H9 (cell line): ENCODE data around the gene PDE7B. TPM values are rescaled to one million over a fixed set of nuclear protein-coding genes. Genes with fewer than 3 reads are reported as not detected.

Experiments
- DNase-seq: peaks from one replicate; pipeline ENCODE4 v3.0.0-alpha.2; 2017
- H2AFZ ChIP-seq: one replicate; pipeline ENCODE4 v1.6.1; 2013; ENCODE audit warnings: mild to moderate bottlenecking, low read length, control low read depth, moderate library complexity
- H2AK5ac ChIP-seq: 2 replicates; pipeline ENCODE4 v1.6.1; 2013; ENCODE audit warnings: low read length, control low read depth, mixed read lengths; ENCODE audit not compliant: insufficient read length
- H2BK120ac ChIP-seq: one replicate; pipeline ENCODE4 v1.6.1; 2013; ENCODE audit warnings: low read depth, mild to moderate bottlenecking, low read length, control low read depth, inconsistent platforms; ENCODE audit not compliant: poor library complexity, severe bottlenecking
- H2BK12ac ChIP-seq: 2 replicates; pipeline ENCODE4 v1.6.1; 2013; ENCODE audit warnings: low read length, control low read depth, mixed read lengths, low read depth; ENCODE audit not compliant: insufficient read length
- H2BK15ac ChIP-seq: 2 replicates; pipeline ENCODE4 v1.6.1; 2013; ENCODE audit warnings: low read depth, low read length, control low read depth
- H2BK20ac ChIP-seq: one replicate; pipeline ENCODE4 v1.6.1; 2013; ENCODE audit warnings: low read depth, mild to moderate bottlenecking, low read length, control low read depth, inconsistent platforms; ENCODE audit not compliant: poor library complexity, severe bottlenecking
- H2BK5ac ChIP-seq: 2 replicates; pipeline ENCODE4 v1.6.1; 2013; ENCODE audit warnings: low read length, control low read depth, mixed read lengths; ENCODE audit not compliant: insufficient read length
- H3K14ac ChIP-seq: 2 replicates; pipeline ENCODE4 v1.6.1; 2013; ENCODE audit warnings: low read length, control low read depth; ENCODE audit not compliant: insufficient read depth
- H3K18ac ChIP-seq: 2 replicates; pipeline ENCODE4 v1.6.1; 2013; ENCODE audit warnings: low read depth, mild to moderate bottlenecking, mixed read lengths, low read length, control low read depth; ENCODE audit not compliant: insufficient read length
- H3K23ac ChIP-seq: 2 replicates; pipeline ENCODE4 v1.6.1; 2013; ENCODE audit warnings: low read length, control low read depth, mixed read lengths, low read depth; ENCODE audit not compliant: insufficient read length
- H3K23me2 ChIP-seq: 2 replicates; pipeline ENCODE4 v1.6.1; 2013; ENCODE audit warnings: low read depth, mild to moderate bottlenecking, mixed read lengths, low read length, control low read depth; ENCODE audit not compliant: insufficient read length, poor library complexity, severe bottlenecking
- H3K27ac ChIP-seq: 2 replicates; pipeline ENCODE4 v1.5.1; 2013; ENCODE audit warnings: low read length, control low read depth, mixed read lengths, low read depth; ENCODE audit not compliant: insufficient read length
- H3K27me3 ChIP-seq: 2 replicates; pipeline ENCODE4 v1.6.1; 2013; ENCODE audit warnings: low read length, control low read depth, inconsistent platforms; ENCODE audit not compliant: insufficient read depth
- H3K4ac ChIP-seq: 2 replicates; pipeline ENCODE4 v1.6.1; 2013; ENCODE audit warnings: low read depth, mild to moderate bottlenecking, control low read depth, inconsistent platforms, low read length, moderate library complexity
- H3K4me1 ChIP-seq: 2 replicates; pipeline ENCODE4 v1.6.1; 2013; ENCODE audit warnings: low read length, control low read depth, inconsistent platforms; ENCODE audit not compliant: insufficient read depth
- H3K4me2 ChIP-seq: 2 replicates; pipeline ENCODE4 v1.6.1; 2013; ENCODE audit warnings: low read length, control low read depth, mixed read lengths; ENCODE audit not compliant: insufficient read length, insufficient read depth
- H3K56ac ChIP-seq: 2 replicates; pipeline ENCODE4 v1.6.1; 2013; ENCODE audit warnings: low read depth, mild to moderate bottlenecking, mixed read lengths, low read length, control low read depth; ENCODE audit not compliant: insufficient read length
- H3K79me1 ChIP-seq: 2 replicates; pipeline ENCODE4 v1.6.1; 2013; ENCODE audit warnings: low read depth, mild to moderate bottlenecking, moderate library complexity, low read length, control low read depth, inconsistent platforms; ENCODE audit not compliant: insufficient read depth, poor library complexity, severe bottlenecking
- H3K79me2 ChIP-seq: 2 replicates; pipeline ENCODE4 v1.6.1; 2013; ENCODE audit warnings: low read length, control low read depth, inconsistent platforms; ENCODE audit not compliant: insufficient read depth
- H3K9ac ChIP-seq: 2 replicates; pipeline ENCODE4 v1.6.1; 2013; ENCODE audit warnings: low read length, control low read depth, mixed read lengths; ENCODE audit not compliant: insufficient read length; ENCODE audit errors: extremely low read depth
- H3K9me3 ChIP-seq: one replicate; pipeline ENCODE4 v1.6.1; 2013; ENCODE audit warnings: low read depth, low read length, inconsistent platforms; ENCODE audit not compliant: control insufficient read depth
- H3T11ph ChIP-seq: one replicate; pipeline ENCODE4 v1.6.1; 2013; ENCODE audit warnings: mild to moderate bottlenecking, low read length, control low read depth, inconsistent platforms
- H4K20me1 ChIP-seq: one replicate; pipeline ENCODE4 v1.6.1; 2013; ENCODE audit not compliant: control insufficient read depth, insufficient read length, insufficient read depth
- H4K5ac ChIP-seq: 2 replicates; pipeline ENCODE4 v1.6.1; 2013; ENCODE audit warnings: low read depth, mild to moderate bottlenecking, mixed read lengths, low read length, control low read depth; ENCODE audit not compliant: insufficient read length
- H4K8ac ChIP-seq: replicated peaks from 2 replicates; pipeline ENCODE4 v1.6.1; 2013; ENCODE audit warnings: low read length, control low read depth, mixed read lengths, low read depth; ENCODE audit not compliant: insufficient read length
- H4K91ac ChIP-seq: 2 replicates; pipeline ENCODE4 v1.6.1; 2013; ENCODE audit warnings: low read depth, mild to moderate bottlenecking, moderate library complexity, mixed read lengths, low read length, control low read depth; ENCODE audit not compliant: insufficient read length
- H3K27ac Mint-ChIP-seq, 3 experiments: 2 replicates in 2 of 3; 3 replicates in 1 of 3; pipeline ENCODE4 v1.8.0; 2020 to 2021; ENCODE audit warnings: mixed read lengths in 3 of 3, mild to moderate bottlenecking in 1 of 3, moderate library complexity in 1 of 3
- H3K27me3 Mint-ChIP-seq: 2 replicates; pipeline ENCODE4 v1.8.0; 2021; ENCODE audit warnings: low read depth, mild to moderate bottlenecking, moderate library complexity, mixed read lengths
- H3K36me3 Mint-ChIP-seq, 3 experiments: 2 replicates in 2 of 3; 3 replicates in 1 of 3; pipeline ENCODE4 v1.8.0; 2020 to 2021; ENCODE audit warnings: low read depth in 3 of 3, mixed read lengths in 3 of 3; ENCODE audit not compliant: insufficient read depth in 1 of 3
- H3K4me1 Mint-ChIP-seq, 2 experiments: 2 replicates each; pipeline ENCODE4 v1.8.0; 2020; ENCODE audit warnings: mixed read lengths in 2 of 2
- H3K4me3 Mint-ChIP-seq, 2 experiments: 2 replicates in 1 of 2; 3 replicates in 1 of 2; pipeline ENCODE4 v1.8.0; 2020 to 2021; ENCODE audit warnings: mild to moderate bottlenecking in 2 of 2, mixed read lengths in 2 of 2, moderate library complexity in 1 of 2
- H3K9me3 Mint-ChIP-seq, 2 experiments: 2 replicates in 1 of 2; 3 replicates in 1 of 2; pipeline ENCODE4 v1.8.0; 2020; ENCODE audit warnings: mild to moderate bottlenecking in 2 of 2, mixed read lengths in 2 of 2, moderate library complexity in 1 of 2
- WGBS: extraction: QIAGEN DNeasy Blood & Tissue Kit; methylation state at CpG from one replicate; pipeline ENCODE4 v1.1.7; 2013; ENCODE audit warnings: missing lambda C conversion rate, low lambda C conversion rate, mixed read lengths; ENCODE audit not compliant: insufficient read length; ENCODE audit errors: extremely low coverage; 5-methylcytosine and 5-hydroxymethylcytosine counted together
- total RNA-seq: library from RNA; stranded (reverse); gene quantifications from 2 replicates; pipeline ENCODE4 v1.2.1, GENCODE V29; 2021
- TF ChIP-seq, protein P1 (sequence below): fragments of 200-600 bp; sonication (generic); conservative IDR thresholded peaks from 3 replicates; pipeline ENCODE4 v1.8.0; 2021; ENCODE audit warnings: antibody characterized with exemption, mild to moderate bottlenecking

PDE7B gene
- total RNA-seq, 1 experiment from 2014 or later: not detected

GRCh38 chr6:135820340-135820739 lies 31.2 kb upstream of the PDE7B start:
- no peak overlapping the region for H3K18ac ChIP-seq
- no peak overlapping the region for H4K91ac ChIP-seq
- peaks cover 0 to 4% (median 0%) of the 10 kb centered on the region in 3 experiments; a peak in 2 of 7 replicates for H3K36me3 Mint-ChIP-seq
- no peaks in the 10 kb centered on the region for H4K20me1 ChIP-seq
- H2BK12ac ChIP-seq: no peak overlapping the region
- no peaks in the 10 kb centered on the region; the same call in 1 of the 2 replicates for H3K4me1 ChIP-seq
- no peaks in the 10 kb centered on the region for H3K23me2 ChIP-seq
- WGBS: no CpG with 5 or more reads among the region's 6 CpGs
- no peak overlapping the region for H3K56ac ChIP-seq
- no peak overlapping the region for H3K23ac ChIP-seq
- no peak overlapping the region for H2BK5ac ChIP-seq
- H3K9ac ChIP-seq: no peak overlapping the region
- no peak overlapping the region for H2BK120ac ChIP-seq
- H4K8ac ChIP-seq: no peak overlapping the region
- no peak overlapping the region; a peak in 1 of 7 replicates for H3K27ac Mint-ChIP-seq
- H3K27ac ChIP-seq: no peak overlapping the region
- H3T11ph ChIP-seq: no peak overlapping the region
- H3K4me3 Mint-ChIP-seq: no peak overlapping the region
- no peak overlapping the region for H2BK15ac ChIP-seq
- H2BK20ac ChIP-seq: no peak overlapping the region
- no peak overlapping the region for H3K14ac ChIP-seq
- H3K9me3 Mint-ChIP-seq: peaks cover 0 to 3% of the 10 kb centered on the region in 2 experiments; a peak in 1 of 5 replicates
- peaks cover 8 to 12% of the 10 kb centered on the region in 2 experiments for H3K4me1 Mint-ChIP-seq
- no peaks in the 10 kb centered on the region for H3K79me1 ChIP-seq
- no peaks in the 10 kb centered on the region for H3K9me3 ChIP-seq
- no peak overlapping the region for H3K4me2 ChIP-seq
- H3K27me3 Mint-ChIP-seq: no peaks in the 10 kb centered on the region
- no peak for DNase-seq
- H3K27me3 ChIP-seq: no peaks in the 10 kb centered on the region
- TF ChIP-seq, protein P1, sequence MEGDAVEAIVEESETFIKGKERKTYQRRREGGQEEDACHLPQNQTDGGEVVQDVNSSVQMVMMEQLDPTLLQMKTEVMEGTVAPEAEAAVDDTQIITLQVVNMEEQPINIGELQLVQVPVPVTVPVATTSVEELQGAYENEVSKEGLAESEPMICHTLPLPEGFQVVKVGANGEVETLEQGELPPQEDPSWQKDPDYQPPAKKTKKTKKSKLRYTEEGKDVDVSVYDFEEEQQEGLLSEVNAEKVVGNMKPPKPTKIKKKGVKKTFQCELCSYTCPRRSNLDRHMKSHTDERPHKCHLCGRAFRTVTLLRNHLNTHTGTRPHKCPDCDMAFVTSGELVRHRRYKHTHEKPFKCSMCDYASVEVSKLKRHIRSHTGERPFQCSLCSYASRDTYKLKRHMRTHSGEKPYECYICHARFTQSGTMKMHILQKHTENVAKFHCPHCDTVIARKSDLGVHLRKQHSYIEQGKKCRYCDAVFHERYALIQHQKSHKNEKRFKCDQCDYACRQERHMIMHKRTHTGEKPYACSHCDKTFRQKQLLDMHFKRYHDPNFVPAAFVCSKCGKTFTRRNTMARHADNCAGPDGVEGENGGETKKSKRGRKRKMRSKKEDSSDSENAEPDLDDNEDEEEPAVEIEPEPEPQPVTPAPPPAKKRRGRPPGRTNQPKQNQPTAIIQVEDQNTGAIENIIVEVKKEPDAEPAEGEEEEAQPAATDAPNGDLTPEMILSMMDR: no peak
- no peak overlapping the region for H3K4ac ChIP-seq
- no peak overlapping the region for H4K5ac ChIP-seq
- H2AK5ac ChIP-seq: no peak overlapping the region
- H2AFZ ChIP-seq: no peak overlapping the region
- H3K79me2 ChIP-seq: no peaks in the 10 kb centered on the region
